Measurements from ENCODE around the gene DDX10.
A peak's percentile ranks its signal among the peaks of the same experiment; 100 is the strongest.

DNA sequence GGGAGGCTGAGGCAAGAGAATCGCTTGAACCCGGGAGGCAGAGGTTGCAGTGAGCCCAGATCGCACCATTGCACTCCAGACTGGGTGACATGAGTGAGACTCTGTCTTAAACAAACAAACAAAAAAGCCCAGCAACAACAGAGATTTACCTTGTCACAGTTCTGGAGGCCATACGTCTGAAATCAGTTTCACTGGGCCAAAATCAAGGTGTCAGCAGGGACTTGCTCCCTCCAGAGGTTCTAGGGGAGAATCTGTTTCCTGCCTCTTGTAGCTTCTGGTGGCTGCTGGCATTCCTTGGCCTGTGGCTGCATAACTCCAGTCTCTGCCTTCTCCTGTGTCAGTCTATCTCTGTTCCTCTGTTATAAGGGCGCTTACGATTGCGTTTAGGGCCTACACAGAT, 1.5 kb downstream of the DDX10 start:
- TF ChIP-seq, protein P1, sequence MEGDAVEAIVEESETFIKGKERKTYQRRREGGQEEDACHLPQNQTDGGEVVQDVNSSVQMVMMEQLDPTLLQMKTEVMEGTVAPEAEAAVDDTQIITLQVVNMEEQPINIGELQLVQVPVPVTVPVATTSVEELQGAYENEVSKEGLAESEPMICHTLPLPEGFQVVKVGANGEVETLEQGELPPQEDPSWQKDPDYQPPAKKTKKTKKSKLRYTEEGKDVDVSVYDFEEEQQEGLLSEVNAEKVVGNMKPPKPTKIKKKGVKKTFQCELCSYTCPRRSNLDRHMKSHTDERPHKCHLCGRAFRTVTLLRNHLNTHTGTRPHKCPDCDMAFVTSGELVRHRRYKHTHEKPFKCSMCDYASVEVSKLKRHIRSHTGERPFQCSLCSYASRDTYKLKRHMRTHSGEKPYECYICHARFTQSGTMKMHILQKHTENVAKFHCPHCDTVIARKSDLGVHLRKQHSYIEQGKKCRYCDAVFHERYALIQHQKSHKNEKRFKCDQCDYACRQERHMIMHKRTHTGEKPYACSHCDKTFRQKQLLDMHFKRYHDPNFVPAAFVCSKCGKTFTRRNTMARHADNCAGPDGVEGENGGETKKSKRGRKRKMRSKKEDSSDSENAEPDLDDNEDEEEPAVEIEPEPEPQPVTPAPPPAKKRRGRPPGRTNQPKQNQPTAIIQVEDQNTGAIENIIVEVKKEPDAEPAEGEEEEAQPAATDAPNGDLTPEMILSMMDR (optimal IDR thresholded peaks at IDR 0.05 in 1 of 3, IDR thresholded peaks at IDR 0.05 in 1 of 3, conservative IDR thresholded peaks at IDR 0.05 in 1 of 3; ENCODE audit: extremely low read depth in 1 of 3, insufficient read depth in 2 of 3, low read length in 3 of 3) = peak in 1 of 3 experiments; percentile 19
- no peak for TF ChIP-seq EZH2 (IDR thresholded peaks at IDR 0.05; ENCODE audit: low read length)
